ENCODE data around the gene ENOX1.
"Not testable (repeated sequence)": the region's sequence is repeated elsewhere in the genome, so short reads cannot be mapped to it uniquely, and the experiment has no call there.

The ENOX1 gene

DNA sequence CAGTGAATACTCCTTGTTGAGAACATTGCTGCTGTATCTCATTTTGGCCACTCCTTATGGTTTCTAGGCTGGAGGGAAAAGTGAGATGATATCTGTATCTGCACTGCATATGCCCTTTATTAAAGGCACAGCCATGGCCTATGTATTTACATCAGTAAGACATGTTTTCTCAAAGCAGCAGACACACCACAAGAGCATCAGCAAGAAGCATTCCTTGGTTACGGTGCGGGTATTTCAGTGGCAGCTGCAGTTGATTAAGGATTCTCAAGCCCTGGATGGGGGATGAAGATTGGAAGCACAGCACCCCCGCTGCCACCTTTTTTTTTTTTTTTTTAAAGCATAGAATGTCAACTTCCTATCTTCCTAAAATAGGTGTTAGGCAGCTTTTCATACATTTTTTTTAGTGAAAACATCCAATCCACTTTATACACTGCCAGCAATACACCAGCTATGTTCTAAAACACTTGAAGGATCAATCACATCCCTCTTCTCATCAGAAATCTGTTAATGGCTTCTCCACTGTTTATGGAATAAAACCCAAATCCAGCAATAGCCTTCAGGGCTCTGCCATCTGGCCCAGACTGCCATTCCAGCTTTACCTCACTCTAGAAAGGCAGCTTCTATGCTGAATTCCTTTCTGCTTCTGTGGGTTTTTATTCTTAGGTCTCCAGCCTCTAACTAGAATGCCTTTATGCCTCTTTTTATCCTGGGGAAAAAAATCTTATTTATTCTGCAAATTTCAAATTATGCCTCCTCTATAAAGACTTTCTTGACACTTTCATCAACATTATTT is 432.4 kb downstream of the ENOX1 start:
- DNase-seq (ENCODE audit: low read depth): no peak

DNA sequence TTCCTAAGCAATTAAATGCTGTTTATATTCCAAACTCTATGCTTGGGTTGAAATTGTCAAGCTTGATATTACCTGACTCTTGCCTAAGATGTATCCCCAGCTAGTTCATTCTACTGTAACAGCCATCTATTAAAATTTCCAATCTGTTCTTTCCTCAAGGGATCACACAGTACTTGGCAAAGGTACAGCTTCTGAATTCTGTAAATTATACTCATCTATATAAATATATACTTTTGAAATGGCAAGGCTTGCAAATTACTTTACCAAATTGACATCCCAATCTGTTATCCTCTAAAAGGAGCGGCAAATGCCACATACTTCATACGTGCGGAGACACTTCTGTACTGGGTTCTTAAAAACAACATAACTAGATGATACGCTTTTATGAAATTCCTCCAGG is 433.1 kb downstream of the ENOX1 start:
- no peak for DNase-seq (ENCODE audit: low read depth)

DNA sequence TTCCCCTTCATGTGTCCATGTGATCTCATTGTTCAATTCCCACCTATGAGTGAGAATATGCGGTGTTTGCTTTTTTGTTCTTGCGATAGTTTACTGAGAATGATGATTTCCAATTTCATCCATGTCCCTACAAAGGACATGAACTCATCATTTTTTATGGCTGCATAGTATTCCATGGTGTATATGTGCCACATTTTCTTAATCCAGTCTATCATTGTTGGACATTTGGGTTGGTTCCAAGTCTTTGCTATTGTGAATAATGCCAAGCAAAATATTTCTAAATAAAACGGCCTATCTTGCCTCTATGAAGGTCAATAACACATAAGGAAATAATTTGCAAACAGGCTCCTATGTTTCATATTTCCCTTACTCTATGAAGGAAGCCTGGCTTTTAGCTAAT is 435.2 kb downstream of the ENOX1 start:
- DNase-seq (ENCODE audit: low read depth): not testable (repeated sequence)

DNA sequence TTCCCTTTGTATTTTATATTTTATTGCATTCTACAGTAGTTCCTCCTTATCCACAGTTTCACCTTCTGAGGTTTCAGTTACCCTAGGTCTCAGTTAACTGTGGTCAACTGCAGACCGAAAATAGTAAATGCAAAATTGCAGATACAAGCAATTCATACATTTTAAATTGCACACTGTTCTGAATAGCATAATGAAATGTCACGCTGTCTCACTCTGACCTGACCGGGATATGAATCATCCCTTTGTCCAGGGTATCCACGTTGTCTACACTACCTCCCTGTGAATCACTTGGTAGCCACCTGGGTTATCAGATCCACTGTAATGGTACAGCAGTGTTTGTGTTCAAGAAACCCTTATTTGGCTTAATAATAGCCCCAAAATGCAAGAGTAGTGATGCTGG is 438.4 kb downstream of the ENOX1 start:
- no peak for DNase-seq (ENCODE audit: low read depth)

GRCh38 chr13:43347877-43348276 is 438.9 kb downstream of the ENOX1 start:
- DNase-seq (ENCODE audit: low read depth): no peak

GRCh38 chr13:43346427-43346826 is 440.3 kb downstream of the ENOX1 start:
- DNase-seq (ENCODE audit: low read depth): no peak

DNA sequence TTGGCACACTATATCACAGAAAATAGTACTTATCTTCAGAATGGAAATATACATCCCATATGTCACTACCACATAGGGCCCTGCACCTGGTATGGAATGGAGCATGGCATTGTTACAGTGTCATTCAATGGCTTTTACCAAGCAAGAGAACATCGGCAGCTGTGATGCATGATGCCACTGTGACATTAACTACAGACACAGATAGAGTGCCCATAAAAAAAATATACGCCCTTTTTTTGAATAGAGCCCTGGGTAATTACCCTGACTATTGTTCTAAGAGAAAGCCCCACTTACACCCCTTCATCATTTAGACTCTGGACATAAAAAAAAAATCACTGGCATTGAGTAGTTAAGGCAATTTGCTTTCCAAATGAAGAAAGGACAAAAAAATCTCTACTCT is 443.1 kb downstream of the ENOX1 start:
- DNase-seq (ENCODE audit: low read depth): no peak

- no peak for DNase-seq (ENCODE audit: low read depth)
Measured at GRCh38 chr13:43339805-43340550, 446.8 kb downstream of the ENOX1 start.

- DNase-seq (ENCODE audit: low read depth): no peak
Measured at GRCh38 chr13:43339145-43339804, 447.5 kb downstream of the ENOX1 start.

DNA sequence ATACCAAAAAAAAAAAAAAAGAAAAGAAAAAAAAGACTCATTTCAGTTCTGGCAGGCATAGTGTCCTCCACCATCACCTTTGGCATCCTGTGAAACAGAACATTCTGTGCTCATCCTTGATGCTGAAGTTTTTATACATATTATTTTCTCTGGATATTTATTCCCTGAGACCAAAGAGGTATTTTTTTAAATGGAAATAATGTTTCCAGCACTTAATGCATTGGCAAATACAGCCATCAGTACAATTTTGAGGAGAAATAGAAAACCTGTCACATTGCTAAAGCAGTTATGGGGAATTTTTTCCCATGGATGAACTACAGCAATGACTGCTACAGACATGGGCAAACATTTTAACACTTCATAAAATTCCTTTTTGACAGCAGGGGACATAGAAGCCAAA is 451.0 kb downstream of the ENOX1 start:
- no peak for DNase-seq (ENCODE audit: low read depth)

- DNase-seq (ENCODE audit: low read depth): no peak
Measured at GRCh38 chr13:43333176-43333575, 453.6 kb downstream of the ENOX1 start.

DNA sequence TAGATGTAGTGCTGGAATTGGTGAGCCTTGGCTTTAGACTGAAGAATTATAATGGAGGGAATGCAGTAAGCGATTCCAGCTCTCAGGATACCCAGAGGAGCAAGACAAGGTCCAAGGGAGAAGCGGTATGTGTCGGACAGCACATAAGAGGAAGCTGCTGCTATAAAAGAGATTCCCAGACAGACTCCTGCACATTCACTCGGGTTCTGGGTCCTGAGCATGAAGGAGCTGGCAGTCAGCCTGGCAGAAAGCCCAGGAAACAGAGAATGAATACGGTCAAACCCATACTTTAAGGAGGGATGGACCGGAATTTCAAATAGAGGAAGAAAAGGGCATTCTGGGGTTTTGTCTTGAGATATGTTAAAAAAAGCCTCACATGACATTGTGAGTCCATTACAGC is 455.1 kb downstream of the ENOX1 start:
- DNase-seq (ENCODE audit: low read depth): no peak

- DNase-seq (ENCODE audit: low read depth): no peak
Measured at GRCh38 chr13:43329702-43330101, 457.1 kb downstream of the ENOX1 start.

- DNase-seq (ENCODE audit: low read depth): no peak
Measured at GRCh38 chr13:43328907-43329306, 457.9 kb downstream of the ENOX1 start.

DNA sequence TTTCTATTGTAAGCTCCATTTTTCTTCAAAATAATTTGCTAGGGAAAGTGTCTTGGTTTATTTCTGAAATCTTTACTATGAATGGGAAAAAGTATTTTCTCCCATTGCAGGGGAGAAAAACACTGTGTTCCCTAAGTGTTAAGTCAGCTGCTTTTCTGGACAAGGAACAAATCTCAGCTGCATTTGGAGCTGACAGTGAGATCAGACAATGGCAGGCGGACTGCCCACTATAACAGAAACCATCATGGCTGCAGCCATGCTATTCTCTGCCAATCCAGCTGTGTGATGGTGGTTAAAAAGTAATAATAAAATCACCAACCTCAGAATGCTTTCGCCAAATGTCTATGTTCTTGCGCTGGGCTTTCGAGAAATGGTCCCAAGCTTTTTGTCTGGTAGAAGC is 460.7 kb downstream of the ENOX1 start:
- DNase-seq (ENCODE audit: low read depth): no peak

DNA sequence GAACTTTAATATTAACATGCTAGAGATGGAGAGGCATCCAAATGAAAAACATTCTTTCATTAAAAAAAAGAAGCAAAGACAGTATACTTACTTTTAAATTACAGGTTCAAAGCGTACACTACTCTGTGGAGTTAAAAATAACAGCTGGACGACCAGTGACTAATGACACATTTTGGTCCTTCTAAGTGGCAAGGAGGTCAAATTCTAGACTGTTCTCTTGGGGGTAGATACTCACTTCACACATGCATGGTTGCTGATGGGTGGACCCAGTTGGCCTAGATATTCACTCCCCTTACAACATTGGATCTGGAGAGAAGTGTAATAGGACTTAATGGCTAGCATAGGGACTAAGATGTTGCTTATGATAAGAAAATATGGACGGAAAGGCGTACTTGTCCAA is 461.1 kb downstream of the ENOX1 start:
- no peak for DNase-seq (ENCODE audit: low read depth)

- no peak for DNase-seq (ENCODE audit: low read depth)
Measured at GRCh38 chr13:43324129-43324528, 462.6 kb downstream of the ENOX1 start.

DNA sequence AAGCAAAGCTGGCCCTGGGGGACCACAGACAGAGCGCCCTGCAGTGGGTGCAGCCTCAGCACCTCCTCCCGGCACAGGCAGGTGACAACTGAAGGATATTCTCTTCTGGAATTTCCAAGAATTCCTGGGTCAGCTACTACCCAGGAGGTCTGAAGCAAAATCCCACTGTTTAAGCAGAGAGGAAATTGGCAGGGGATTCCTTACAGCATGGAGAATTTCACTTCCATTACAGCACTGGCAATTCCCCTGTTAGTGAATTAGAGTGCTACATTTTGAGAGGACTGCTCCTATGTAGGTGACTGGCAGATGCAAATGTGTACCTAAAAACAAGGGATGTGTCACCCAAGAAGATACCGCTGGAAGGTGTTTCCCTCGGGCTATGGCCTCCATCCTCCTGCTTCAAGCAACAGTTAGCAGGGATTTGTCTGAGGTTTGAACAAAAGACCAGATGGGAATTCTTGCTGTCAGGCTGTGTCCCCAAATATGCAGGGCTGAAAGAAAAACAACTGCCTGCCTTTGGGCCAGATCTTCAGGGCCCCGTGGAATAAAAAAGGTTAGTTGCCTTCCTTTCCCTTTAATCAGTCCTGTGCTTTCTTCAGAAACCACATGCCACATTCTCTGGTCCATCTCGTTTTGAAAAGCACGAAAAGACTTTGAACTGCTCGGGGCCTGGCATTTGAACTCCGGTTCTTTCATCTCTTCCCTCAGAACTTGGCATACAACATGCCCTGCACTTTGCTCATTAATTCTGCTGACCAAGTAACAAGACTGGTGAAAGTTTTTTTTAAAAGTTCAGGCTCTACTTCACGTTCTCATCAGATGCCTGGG is 466.9 kb downstream of the ENOX1 start:
- DNase-seq (ENCODE audit: low read depth): no peak

DNA sequence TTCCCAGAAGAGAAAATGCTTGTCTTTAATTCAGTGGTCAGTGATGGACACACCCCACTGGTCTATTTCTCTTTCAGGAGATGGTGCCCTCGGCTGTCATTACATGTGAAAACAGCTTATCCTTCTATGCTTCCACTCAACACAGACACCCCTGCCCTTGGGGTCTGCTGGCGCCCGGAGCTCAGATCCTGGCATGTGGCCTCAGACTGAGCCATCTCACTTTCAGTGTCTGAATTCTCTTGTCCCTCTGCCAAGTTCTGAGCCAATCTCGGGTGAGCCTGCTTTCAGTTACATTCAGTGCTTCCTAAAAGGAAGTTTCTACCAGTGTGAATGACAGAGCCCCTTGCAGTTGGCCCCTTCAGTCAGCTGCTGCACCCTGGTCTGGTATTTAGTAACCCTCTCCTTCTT is 469.8 kb downstream of the ENOX1 start:
- peak; percentile 52 for DNase-seq (ENCODE audit: low read depth)

DNA sequence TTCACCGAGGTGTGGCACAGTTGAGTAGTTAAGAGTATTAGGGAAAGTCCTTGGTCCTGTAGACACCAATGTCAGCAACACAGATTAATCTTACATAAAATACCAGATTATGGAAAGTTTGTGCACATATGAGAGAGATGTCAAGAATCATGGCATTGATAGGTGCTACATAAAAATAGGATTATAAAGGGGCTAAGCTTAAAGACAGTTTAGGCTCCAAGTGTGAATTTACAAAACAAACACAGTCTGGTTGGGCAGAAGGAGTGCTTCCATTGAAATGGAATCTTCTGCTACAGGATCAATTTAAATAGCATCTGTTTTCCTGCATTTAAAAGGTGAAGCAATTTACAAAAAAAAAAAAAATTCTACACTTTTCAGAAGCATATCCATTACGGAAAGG is 470.5 kb downstream of the ENOX1 start:
- DNase-seq (ENCODE audit: low read depth): no peak

DNA sequence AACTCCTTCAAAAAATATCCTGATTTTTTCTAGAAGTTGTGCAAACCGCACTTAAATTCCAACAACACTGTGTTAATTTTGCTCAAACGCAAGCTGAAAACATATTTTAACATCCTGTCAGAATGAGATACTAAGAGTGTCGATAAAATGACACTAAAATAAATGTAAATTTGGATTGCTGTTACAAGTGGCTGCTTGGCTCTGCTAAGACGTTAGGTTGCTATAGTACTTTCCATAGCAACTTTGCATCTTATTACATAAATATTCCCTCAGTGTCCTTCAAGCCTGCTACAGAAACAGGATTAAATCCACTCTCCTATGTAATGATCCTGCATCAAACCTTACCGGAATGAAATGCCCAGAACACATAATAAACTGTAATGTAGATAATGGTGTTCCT is 471.2 kb downstream of the ENOX1 start:
- DNase-seq (ENCODE audit: low read depth): no peak

DNA sequence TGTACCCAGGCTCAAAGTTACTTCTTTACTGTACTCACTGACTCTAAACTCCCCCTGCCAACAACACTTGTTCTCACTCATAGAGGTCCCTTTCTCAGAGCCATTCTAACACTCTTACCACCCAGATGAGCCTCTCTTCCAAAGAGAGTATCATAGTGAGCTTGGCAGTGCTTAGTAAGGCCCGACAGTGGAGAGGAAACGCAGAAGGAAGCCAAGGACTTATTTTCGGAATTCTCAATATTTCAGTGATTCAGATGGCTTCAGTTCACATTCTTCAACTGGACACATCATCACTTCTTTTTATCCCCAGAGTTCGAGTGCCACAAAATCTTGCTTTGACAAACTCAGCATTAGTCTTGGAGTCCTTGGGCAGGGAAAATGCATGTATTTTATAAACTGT is 477.5 kb downstream of the ENOX1 start:
- DNase-seq (ENCODE audit: low read depth): no peak
